ENCODE data around the gene FSIP1. TPM values are rescaled to one million over a fixed set of nuclear protein-coding genes. Genes with fewer than 3 reads are reported as not detected.

FSIP1 gene
- total and polyA plus RNA-seq, 5 donors from 2014 or later = 0.08 to 1.1 (median 0.20) TPM

- Mint-ChIP-seq H3K4me1 (peaks cover 0 to 5% (median 0%) of the 10 kb centered on the region in 4 donors), H3K27ac (peak overlapping the region in 1 of 3 donors; percentile 25), H3K27me3 (peaks cover 14% of the 10 kb centered on the region), H3K9me3 (no peaks in the 10 kb centered on the region), H3K36me3 (no peaks in the 10 kb centered on the region), H3K4me3 (no peak overlapping the region)
- DNase-seq (no peak), ATAC-seq (ENCODE audit: low read depth in 2 of 2) (no peak)
- no peak overlapping the region for H3K4me3 ChIP-seq (ENCODE audit: low read depth, low read length)
- H3K9me3 ChIP-seq (ENCODE audit: control insufficient read depth in 2 of 2, low read length in 2 of 2) = no peaks in the 10 kb centered on the region
- no peaks in the 10 kb centered on the region for H3K27me3 ChIP-seq (ENCODE audit: control insufficient read depth, insufficient read depth, low read length)
- H3K27ac ChIP-seq (ENCODE audit: insufficient read depth, low read length, poor library complexity, severe bottlenecking) = no peak overlapping the region
- H3K36me3 ChIP-seq (ENCODE audit: control insufficient read depth, insufficient read depth, low read length) = no peaks in the 10 kb centered on the region
- H3K4me1 ChIP-seq (ENCODE audit: control insufficient read depth, insufficient read depth, low read length, poor library complexity, severe bottlenecking) = no peaks in the 10 kb centered on the region
Measured at GRCh38 chr15:39649757-39650156, 132.9 kb downstream of the FSIP1 start.

GRCh38 chr15:39646425-39646824 is 136.2 kb downstream of the FSIP1 start:
- Histone ChIP-seq H3K36me3 (ENCODE audit: control insufficient read depth, insufficient read depth, low read length) (no peaks in the 10 kb centered on the region), H3K4me3 (ENCODE audit: low read depth, low read length) (no peak overlapping the region), H3K4me1 (ENCODE audit: control insufficient read depth, insufficient read depth, low read length, poor library complexity, severe bottlenecking) (peaks cover 5% of the 10 kb centered on the region), H3K27ac (ENCODE audit: insufficient read depth, low read length, poor library complexity, severe bottlenecking) (no peak overlapping the region), H3K27me3 (ENCODE audit: control insufficient read depth, insufficient read depth, low read length) (no peaks in the 10 kb centered on the region), H3K9me3 (ENCODE audit: control insufficient read depth in 2 of 2, low read length in 2 of 2) (no peaks in the 10 kb centered on the region)
- DNase-seq (no peak), ATAC-seq (ENCODE audit: low read depth in 2 of 2) (no peak)
- H3K27ac Mint-ChIP-seq = no peak overlapping the region
- H3K36me3 Mint-ChIP-seq = no peaks in the 10 kb centered on the region
- peaks cover 7 to 15% (median 10%) of the 10 kb centered on the region in 4 donors for H3K4me1 Mint-ChIP-seq
- no peak overlapping the region for H3K4me3 Mint-ChIP-seq
- H3K9me3 Mint-ChIP-seq = no peaks in the 10 kb centered on the region
- peaks cover 4% of the 10 kb centered on the region for H3K27me3 Mint-ChIP-seq

- no peak for ATAC-seq (ENCODE audit: low read depth in 2 of 2)
- peaks cover 4% of the 10 kb centered on the region for H3K27me3 Mint-ChIP-seq
- DNase-seq = no peak
- no peaks in the 10 kb centered on the region for H3K36me3 Mint-ChIP-seq
- Histone ChIP-seq H3K36me3 (ENCODE audit: control insufficient read depth, insufficient read depth, low read length) (no peaks in the 10 kb centered on the region), H3K27ac (ENCODE audit: insufficient read depth, low read length, poor library complexity, severe bottlenecking) (no peak overlapping the region), H3K4me1 (ENCODE audit: control insufficient read depth, insufficient read depth, low read length, poor library complexity, severe bottlenecking) (peaks cover 9% of the 10 kb centered on the region), H3K9me3 (ENCODE audit: control insufficient read depth in 2 of 2, low read length in 2 of 2) (no peaks in the 10 kb centered on the region), H3K4me3 (ENCODE audit: low read depth, low read length) (no peak overlapping the region), H3K27me3 (ENCODE audit: control insufficient read depth, insufficient read depth, low read length) (no peaks in the 10 kb centered on the region)
- H3K4me3 Mint-ChIP-seq = no peak overlapping the region
- no peaks in the 10 kb centered on the region for H3K9me3 Mint-ChIP-seq
- H3K27ac Mint-ChIP-seq = no peak overlapping the region
- peaks cover 11 to 20% (median 14%) of the 10 kb centered on the region in 4 donors for H3K4me1 Mint-ChIP-seq
Measured at GRCh38 chr15:39645976-39646257, 136.7 kb downstream of the FSIP1 start.

GRCh38 chr15:39645138-39645975 is 137.3 kb downstream of the FSIP1 start:
- no peak for ATAC-seq (ENCODE audit: low read depth in 2 of 2)
- Histone ChIP-seq H3K27me3 (ENCODE audit: control insufficient read depth, insufficient read depth, low read length) (no peaks in the 10 kb centered on the region), H3K9me3 (ENCODE audit: control insufficient read depth in 2 of 2, low read length in 2 of 2) (no peaks in the 10 kb centered on the region), H3K4me3 (ENCODE audit: low read depth, low read length) (no peak overlapping the region), H3K36me3 (ENCODE audit: control insufficient read depth, insufficient read depth, low read length) (no peaks in the 10 kb centered on the region), H3K4me1 (ENCODE audit: control insufficient read depth, insufficient read depth, low read length, poor library complexity, severe bottlenecking) (peaks cover 10% of the 10 kb centered on the region), H3K27ac (ENCODE audit: insufficient read depth, low read length, poor library complexity, severe bottlenecking) (no peak overlapping the region)
- H3K4me3 Mint-ChIP-seq = no peak overlapping the region
- DNase-seq = no peak
- H3K4me1 Mint-ChIP-seq = peaks cover 13 to 26% (median 20%) of the 10 kb centered on the region in 4 donors
- no peak overlapping the region for H3K27ac Mint-ChIP-seq
- H3K36me3 Mint-ChIP-seq = no peaks in the 10 kb centered on the region
- H3K27me3 Mint-ChIP-seq = peaks cover 6% of the 10 kb centered on the region
- H3K9me3 Mint-ChIP-seq = no peaks in the 10 kb centered on the region

- Mint-ChIP-seq H3K4me1 (peaks cover 13 to 28% (median 21%) of the 10 kb centered on the region in 4 donors), H3K27me3 (peaks cover 4% of the 10 kb centered on the region), H3K9me3 (no peaks in the 10 kb centered on the region), H3K4me3 (no peak overlapping the region), H3K36me3 (no peaks in the 10 kb centered on the region), H3K27ac (no peak overlapping the region)
- no peaks in the 10 kb centered on the region for H3K36me3 ChIP-seq (ENCODE audit: control insufficient read depth, insufficient read depth, low read length)
- H3K9me3 ChIP-seq (ENCODE audit: control insufficient read depth in 2 of 2, low read length in 2 of 2) = no peaks in the 10 kb centered on the region
- no peaks in the 10 kb centered on the region for H3K27me3 ChIP-seq (ENCODE audit: control insufficient read depth, insufficient read depth, low read length)
- ATAC-seq (ENCODE audit: low read depth in 2 of 2) = no peak
- DNase-seq = no peak
- H3K4me1 ChIP-seq (ENCODE audit: control insufficient read depth, insufficient read depth, low read length, poor library complexity, severe bottlenecking) = peaks cover 10% of the 10 kb centered on the region
- no peak overlapping the region for H3K27ac ChIP-seq (ENCODE audit: insufficient read depth, low read length, poor library complexity, severe bottlenecking)
- H3K4me3 ChIP-seq (ENCODE audit: low read depth, low read length) = no peak overlapping the region
Measured at GRCh38 chr15:39644136-39644535, 138.5 kb downstream of the FSIP1 start.

GRCh38 chr15:39643727-39644126 is 138.9 kb downstream of the FSIP1 start:
- H3K27ac Mint-ChIP-seq = no peak overlapping the region
- H3K36me3 Mint-ChIP-seq = no peaks in the 10 kb centered on the region
- Histone ChIP-seq H3K4me3 (ENCODE audit: low read depth, low read length) (no peak overlapping the region), H3K4me1 (ENCODE audit: control insufficient read depth, insufficient read depth, low read length, poor library complexity, severe bottlenecking) (peaks cover 10% of the 10 kb centered on the region), H3K36me3 (ENCODE audit: control insufficient read depth, insufficient read depth, low read length) (no peaks in the 10 kb centered on the region), H3K27me3 (ENCODE audit: control insufficient read depth, insufficient read depth, low read length) (no peaks in the 10 kb centered on the region), H3K27ac (ENCODE audit: insufficient read depth, low read length, poor library complexity, severe bottlenecking) (no peak overlapping the region), H3K9me3 (ENCODE audit: control insufficient read depth in 2 of 2, low read length in 2 of 2) (no peaks in the 10 kb centered on the region)
- H3K27me3 Mint-ChIP-seq = peaks cover 4% of the 10 kb centered on the region
- H3K9me3 Mint-ChIP-seq = no peaks in the 10 kb centered on the region
- DNase-seq (no peak), ATAC-seq (ENCODE audit: low read depth in 2 of 2) (no peak)
- peaks cover 13 to 28% (median 21%) of the 10 kb centered on the region in 4 donors for H3K4me1 Mint-ChIP-seq
- no peak overlapping the region for H3K4me3 Mint-ChIP-seq

GRCh38 chr15:39642011-39642640 is 140.5 kb downstream of the FSIP1 start:
- Mint-ChIP-seq H3K4me1 (peaks cover 13 to 28% (median 21%) of the 10 kb centered on the region in 4 donors), H3K27ac (peak overlapping the region in 1 of 3 donors; percentile 63), H3K27me3 (peaks cover 6% of the 10 kb centered on the region), H3K36me3 (no peaks in the 10 kb centered on the region), H3K4me3 (peak overlapping the region in 1 of 4 donors; percentile 29), H3K9me3 (no peaks in the 10 kb centered on the region)
- Histone ChIP-seq H3K9me3 (ENCODE audit: control insufficient read depth in 2 of 2, low read length in 2 of 2) (no peaks in the 10 kb centered on the region), H3K4me1 (ENCODE audit: control insufficient read depth, insufficient read depth, low read length, poor library complexity, severe bottlenecking) (peaks cover 10% of the 10 kb centered on the region), H3K27me3 (ENCODE audit: control insufficient read depth, insufficient read depth, low read length) (no peaks in the 10 kb centered on the region), H3K4me3 (ENCODE audit: low read depth, low read length) (peak overlapping the region; percentile 56), H3K27ac (ENCODE audit: insufficient read depth, low read length, poor library complexity, severe bottlenecking) (peak overlapping the region; percentile 64), H3K36me3 (ENCODE audit: control insufficient read depth, insufficient read depth, low read length) (no peaks in the 10 kb centered on the region)
- DNase-seq (peak in 1 of 3 donors; percentile 47), ATAC-seq (ENCODE audit: low read depth in 2 of 2) (peak; percentile 56 to 61)
